Renal cortical epithelial cell (primary cell): ENCODE measurements around the gene SFXN2. TPM values are rescaled to one million over a fixed set of nuclear protein-coding genes. Genes with fewer than 3 reads are reported as not detected.
"Not testable (repeated sequence)": the region's sequence is repeated elsewhere in the genome, so short reads cannot be mapped to it uniquely, and the experiment has no call there.

Experiments
- DNase-seq: peaks from one replicate; pipeline ENCODE4 v3.0.0-alpha.2; 2011; ENCODE audit warnings: low read depth
- total RNA-seq: library from RNA; depleted of rRNA; stranded (reverse); fragments of >200 nt; gene quantifications from 2 replicates; pipeline ENCODE4 v1.2.3, GENCODE V29; 2014

SFXN2 gene
- total RNA-seq, 1 donor from 2014 or later = 5.1 TPM

GRCh38 chr10:102679596-102679995 is 34.8 kb upstream of the SFXN2 start:
- DNase-seq = peak; percentile 49

- DNase-seq = no peak
Observed at GRCh38 chr10:102681696-102682095, 32.7 kb upstream of the SFXN2 start.

- no peak for DNase-seq
Observed at GRCh38 chr10:102682416-102682815, 32.0 kb upstream of the SFXN2 start.

GRCh38 chr10:102682981-102683380 is 31.5 kb upstream of the SFXN2 start:
- no peak for DNase-seq

GRCh38 chr10:102683736-102684135 is 30.7 kb upstream of the SFXN2 start:
- DNase-seq = no peak

GRCh38 chr10:102691285-102692066 is 23.0 kb upstream of the SFXN2 start:
- DNase-seq = no peak

- peak; percentile 84 for DNase-seq
Observed at GRCh38 chr10:102695401-102695800, 19.0 kb upstream of the SFXN2 start.

- peak; percentile 57 for DNase-seq
Observed at GRCh38 chr10:102696736-102697135, 17.7 kb upstream of the SFXN2 start.

GRCh38 chr10:102698894-102699293 is 15.5 kb upstream of the SFXN2 start:
- no peak for DNase-seq

GRCh38 chr10:102701272-102701671 is 13.2 kb upstream of the SFXN2 start:
- DNase-seq = no peak

- DNase-seq = no peak
Observed at GRCh38 chr10:102701796-102702195, 12.6 kb upstream of the SFXN2 start.

- DNase-seq = peak; percentile 47
Observed at GRCh38 chr10:102702742-102703141, 11.7 kb upstream of the SFXN2 start.

GRCh38 chr10:102704915-102705314 is 9.5 kb upstream of the SFXN2 start:
- DNase-seq = peak; percentile 84

- DNase-seq = no peak
Observed at GRCh38 chr10:102705531-102705930, 8.9 kb upstream of the SFXN2 start.

- peak; percentile 37 for DNase-seq
Observed at GRCh38 chr10:102710609-102711008, 3.8 kb upstream of the SFXN2 start.

- no peak for DNase-seq
Observed at GRCh38 chr10:102712089-102712488, 2.3 kb upstream of the SFXN2 start.

GRCh38 chr10:102712843-102713538 is 1.4 kb upstream of the SFXN2 start:
- DNase-seq = no peak

- no peak for DNase-seq
Observed at GRCh38 chr10:102713539-102713813, 960 bp upstream of the SFXN2 start.

GRCh38 chr10:102713814-102714620 is 419 bp upstream of the SFXN2 start, which contains the start of gene ARL3:
Gene ARL3 (minus strand): TSS chr10:102714397. CDS start chr10:102714275, 122 bp downstream.
- DNase-seq = peak; percentile 92

- no peak for DNase-seq
Observed at GRCh38 chr10:102715880-102716279, 1.4 kb downstream of the SFXN2 start.

GRCh38 chr10:102716900-102717565 is 2.6 kb downstream of the SFXN2 start:
- DNase-seq = not testable (repeated sequence)

- DNase-seq = peak; percentile 86
Observed at GRCh38 chr10:102718220-102718619, 3.8 kb downstream of the SFXN2 start.
